K562 (cell line): ENCODE results near the gene GLP1R.

ENCODE experiments used
- NFE2L1 ChIP-seq: fragments of 450-650 bp; IDR thresholded peaks from 2 replicates; pipeline ENCODE4 v1.6.1; 2016; ENCODE audit warnings: missing genetic modification characterization, low read depth, mild to moderate bottlenecking, missing compliant biosample characterization, moderate library complexity, borderline replicate concordance
- POLR2A ChIP-seq: fragments of 450-650 bp; conservative IDR thresholded peaks from 2 replicates; pipeline ENCODE4 v1.6.1; 2016

GRCh38 chr6:39017547-39017880, 31.1 kb upstream of the GLP1R start:
- TF ChIP-seq POLR2A (no peak), NFE2L1 (tag) (no peak)
